ENCODE measurements around the gene SEC14L6.

SEC14L6 gene

DNA sequence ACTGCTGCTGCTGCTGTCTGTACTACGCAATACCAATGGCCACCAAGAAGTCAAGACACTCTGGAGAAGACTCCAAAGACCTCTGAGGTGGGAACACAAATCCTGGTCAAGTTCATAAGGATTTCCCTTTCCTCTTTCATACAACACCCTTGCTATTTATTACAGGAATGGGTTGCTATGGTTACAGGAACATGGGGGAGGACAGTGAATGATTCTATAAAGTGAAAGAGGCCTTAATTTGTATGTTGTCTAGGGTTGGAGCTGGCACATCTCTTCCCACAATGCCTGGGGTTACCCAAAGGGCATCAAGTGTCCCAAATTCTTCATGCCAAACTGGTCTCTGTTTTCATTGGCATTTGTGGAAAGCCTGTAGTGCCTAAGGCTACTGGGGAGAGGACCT, 63.4 kb downstream of the SEC14L6 start:
- TF ChIP-seq, protein P1, sequence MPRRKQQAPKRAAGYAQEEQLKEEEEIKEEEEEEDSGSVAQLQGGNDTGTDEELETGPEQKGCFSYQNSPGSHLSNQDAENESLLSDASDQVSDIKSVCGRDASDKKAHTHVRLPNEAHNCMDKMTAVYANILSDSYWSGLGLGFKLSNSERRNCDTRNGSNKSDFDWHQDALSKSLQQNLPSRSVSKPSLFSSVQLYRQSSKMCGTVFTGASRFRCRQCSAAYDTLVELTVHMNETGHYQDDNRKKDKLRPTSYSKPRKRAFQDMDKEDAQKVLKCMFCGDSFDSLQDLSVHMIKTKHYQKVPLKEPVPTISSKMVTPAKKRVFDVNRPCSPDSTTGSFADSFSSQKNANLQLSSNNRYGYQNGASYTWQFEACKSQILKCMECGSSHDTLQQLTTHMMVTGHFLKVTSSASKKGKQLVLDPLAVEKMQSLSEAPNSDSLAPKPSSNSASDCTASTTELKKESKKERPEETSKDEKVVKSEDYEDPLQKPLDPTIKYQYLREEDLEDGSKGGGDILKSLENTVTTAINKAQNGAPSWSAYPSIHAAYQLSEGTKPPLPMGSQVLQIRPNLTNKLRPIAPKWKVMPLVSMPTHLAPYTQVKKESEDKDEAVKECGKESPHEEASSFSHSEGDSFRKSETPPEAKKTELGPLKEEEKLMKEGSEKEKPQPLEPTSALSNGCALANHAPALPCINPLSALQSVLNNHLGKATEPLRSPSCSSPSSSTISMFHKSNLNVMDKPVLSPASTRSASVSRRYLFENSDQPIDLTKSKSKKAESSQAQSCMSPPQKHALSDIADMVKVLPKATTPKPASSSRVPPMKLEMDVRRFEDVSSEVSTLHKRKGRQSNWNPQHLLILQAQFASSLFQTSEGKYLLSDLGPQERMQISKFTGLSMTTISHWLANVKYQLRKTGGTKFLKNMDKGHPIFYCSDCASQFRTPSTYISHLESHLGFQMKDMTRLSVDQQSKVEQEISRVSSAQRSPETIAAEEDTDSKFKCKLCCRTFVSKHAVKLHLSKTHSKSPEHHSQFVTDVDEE (CRISPR knock-in tag; IDR thresholded peaks at IDR 0.05): no peak
- no peak for TF ChIP-seq ZFP30 (CRISPR knock-in tag; IDR thresholded peaks at IDR 0.05)
- TF ChIP-seq BACH2 (CRISPR knock-in tag; IDR thresholded peaks at IDR 0.05; ENCODE audit: borderline replicate concordance): no peak
- TF ChIP-seq, protein P2, sequence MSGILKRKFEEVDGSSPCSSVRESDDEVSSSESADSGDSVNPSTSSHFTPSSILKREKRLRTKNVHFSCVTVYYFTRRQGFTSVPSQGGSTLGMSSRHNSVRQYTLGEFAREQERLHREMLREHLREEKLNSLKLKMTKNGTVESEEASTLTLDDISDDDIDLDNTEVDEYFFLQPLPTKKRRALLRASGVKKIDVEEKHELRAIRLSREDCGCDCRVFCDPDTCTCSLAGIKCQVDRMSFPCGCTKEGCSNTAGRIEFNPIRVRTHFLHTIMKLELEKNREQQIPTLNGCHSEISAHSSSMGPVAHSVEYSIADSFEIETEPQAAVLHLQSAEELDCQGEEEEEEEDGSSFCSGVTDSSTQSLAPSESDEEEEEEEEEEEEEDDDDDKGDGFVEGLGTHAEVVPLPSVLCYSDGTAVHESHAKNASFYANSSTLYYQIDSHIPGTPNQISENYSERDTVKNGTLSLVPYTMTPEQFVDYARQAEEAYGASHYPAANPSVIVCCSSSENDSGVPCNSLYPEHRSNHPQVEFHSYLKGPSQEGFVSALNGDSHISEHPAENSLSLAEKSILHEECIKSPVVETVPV (CRISPR knock-in tag; IDR thresholded peaks at IDR 0.05): no peak
- no peak for TF ChIP-seq ARNTL (CRISPR knock-in tag; IDR thresholded peaks at IDR 0.05; ENCODE audit: borderline replicate concordance, low read depth)
- TF ChIP-seq RARB (CRISPR knock-in tag; IDR thresholded peaks at IDR 0.05): no peak
- TF ChIP-seq, protein P3, sequence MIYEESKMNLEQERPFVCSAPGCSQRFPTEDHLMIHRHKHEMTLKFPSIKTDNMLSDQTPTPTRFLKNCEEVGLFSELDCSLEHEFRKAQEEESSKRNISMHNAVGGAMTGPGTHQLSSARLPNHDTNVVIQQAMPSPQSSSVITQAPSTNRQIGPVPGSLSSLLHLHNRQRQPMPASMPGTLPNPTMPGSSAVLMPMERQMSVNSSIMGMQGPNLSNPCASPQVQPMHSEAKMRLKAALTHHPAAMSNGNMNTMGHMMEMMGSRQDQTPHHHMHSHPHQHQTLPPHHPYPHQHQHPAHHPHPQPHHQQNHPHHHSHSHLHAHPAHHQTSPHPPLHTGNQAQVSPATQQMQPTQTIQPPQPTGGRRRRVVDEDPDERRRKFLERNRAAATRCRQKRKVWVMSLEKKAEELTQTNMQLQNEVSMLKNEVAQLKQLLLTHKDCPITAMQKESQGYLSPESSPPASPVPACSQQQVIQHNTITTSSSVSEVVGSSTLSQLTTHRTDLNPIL (CRISPR knock-in tag; IDR thresholded peaks at IDR 0.05; ENCODE audit: low read depth): no peak
- TF ChIP-seq GLIS3 (CRISPR knock-in tag; IDR thresholded peaks at IDR 0.05): no peak
- no peak for TF ChIP-seq ZNF70 (CRISPR knock-in tag; IDR thresholded peaks at IDR 0.05)
- TF ChIP-seq ISL1 (CRISPR knock-in tag; IDR thresholded peaks at IDR 0.05): no peak
- TF ChIP-seq, protein P4, sequence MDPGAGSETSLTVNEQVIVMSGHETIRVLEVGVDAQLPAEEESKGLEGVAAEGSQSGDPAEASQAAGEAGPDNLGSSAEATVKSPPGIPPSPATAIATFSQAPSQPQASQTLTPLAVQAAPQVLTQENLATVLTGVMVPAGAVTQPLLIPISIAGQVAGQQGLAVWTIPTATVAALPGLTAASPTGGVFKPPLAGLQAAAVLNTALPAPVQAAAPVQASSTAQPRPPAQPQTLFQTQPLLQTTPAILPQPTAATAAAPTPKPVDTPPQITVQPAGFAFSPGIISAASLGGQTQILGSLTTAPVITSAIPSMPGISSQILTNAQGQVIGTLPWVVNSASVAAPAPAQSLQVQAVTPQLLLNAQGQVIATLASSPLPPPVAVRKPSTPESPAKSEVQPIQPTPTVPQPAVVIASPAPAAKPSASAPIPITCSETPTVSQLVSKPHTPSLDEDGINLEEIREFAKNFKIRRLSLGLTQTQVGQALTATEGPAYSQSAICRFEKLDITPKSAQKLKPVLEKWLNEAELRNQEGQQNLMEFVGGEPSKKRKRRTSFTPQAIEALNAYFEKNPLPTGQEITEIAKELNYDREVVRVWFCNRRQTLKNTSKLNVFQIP (CRISPR knock-in tag; IDR thresholded peaks at IDR 0.05; ENCODE audit: borderline replicate concordance, low read depth): no peak

DNA sequence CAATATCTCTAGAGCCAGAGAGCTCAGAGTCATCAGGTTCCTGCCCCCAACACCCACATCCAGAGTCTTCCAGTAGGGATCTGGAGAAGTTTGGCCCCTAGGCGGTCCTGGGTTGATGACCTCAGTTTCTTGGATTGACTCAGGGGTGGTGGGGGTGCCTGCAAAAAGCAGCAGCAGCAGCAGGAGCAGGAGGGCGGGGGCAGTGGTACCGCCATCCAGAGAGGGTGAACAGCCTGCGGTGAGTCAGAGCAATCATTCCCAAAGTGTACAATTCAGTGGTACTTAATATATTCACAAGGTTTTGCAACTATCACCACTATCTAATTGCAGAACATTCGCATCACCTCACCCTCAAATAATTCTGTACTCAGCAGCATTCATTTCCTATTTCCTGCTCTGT, 64.8 kb downstream of the SEC14L6 start:
- ATAC-seq: no peak

More for the DNA sequence above, 63.4 kb downstream of the SEC14L6 start:
- ATAC-seq: no peak

DNA sequence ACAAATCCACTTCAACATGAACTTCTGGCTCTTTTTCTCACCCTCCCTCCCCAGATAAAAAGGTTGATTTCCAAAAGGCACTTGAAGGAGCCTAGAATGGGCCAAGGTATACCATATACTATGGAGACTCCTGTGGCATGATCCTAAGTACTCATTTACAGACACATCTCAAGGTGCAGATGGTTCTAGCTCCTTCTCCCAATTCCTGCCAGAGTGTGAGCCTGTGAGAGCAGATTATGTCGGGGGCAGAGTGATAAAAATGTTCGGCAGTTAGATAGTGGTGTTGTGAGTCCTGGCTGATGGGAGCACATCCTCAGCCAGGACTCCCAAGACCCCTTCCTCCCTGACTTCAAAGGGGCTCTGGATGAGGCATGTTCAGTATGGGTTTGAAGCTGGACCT, 66.6 kb downstream of the SEC14L6 start:
- TF ChIP-seq, protein P3 (CRISPR knock-in tag; IDR thresholded peaks at IDR 0.05; ENCODE audit: low read depth): no peak
- TF ChIP-seq GLIS3 (CRISPR knock-in tag; IDR thresholded peaks at IDR 0.05) (no peak), ZFP30 (CRISPR knock-in tag; IDR thresholded peaks at IDR 0.05) (no peak), PPARA (CRISPR knock-in tag; IDR thresholded peaks at IDR 0.05; ENCODE audit: borderline replicate concordance) (no peak), CSDC2 (CRISPR knock-in tag; IDR thresholded peaks at IDR 0.05) (no peak), ISL1 (CRISPR knock-in tag; IDR thresholded peaks at IDR 0.05) (no peak), ZNF70 (CRISPR knock-in tag; IDR thresholded peaks at IDR 0.05) (no peak), TOX (CRISPR knock-in tag; IDR thresholded peaks at IDR 0.05; ENCODE audit: borderline replicate concordance) (no peak), TCF4 (CRISPR knock-in tag; IDR thresholded peaks at IDR 0.05; ENCODE audit: borderline replicate concordance) (no peak), RARB (CRISPR knock-in tag; IDR thresholded peaks at IDR 0.05) (no peak), ZNF565 (CRISPR knock-in tag; conservative IDR thresholded peaks at IDR 0.05; ENCODE audit: low read depth) (no peak), ARNTL (CRISPR knock-in tag; IDR thresholded peaks at IDR 0.05; ENCODE audit: borderline replicate concordance, low read depth) (no peak), BACH2 (CRISPR knock-in tag; IDR thresholded peaks at IDR 0.05; ENCODE audit: borderline replicate concordance) (no peak), ZNF8 (CRISPR knock-in tag; IDR thresholded peaks at IDR 0.05) (no peak), ZFP3 (CRISPR knock-in tag; IDR thresholded peaks at IDR 0.05) (no peak)
- TF ChIP-seq, protein P2 (CRISPR knock-in tag; IDR thresholded peaks at IDR 0.05): no peak
- TF ChIP-seq, protein P1 (CRISPR knock-in tag; IDR thresholded peaks at IDR 0.05): no peak

More for the DNA sequence above, 64.8 kb downstream of the SEC14L6 start:
- TF ChIP-seq OSR1 (CRISPR knock-in tag; IDR thresholded peaks at IDR 0.05) (no peak), ZNF8 (CRISPR knock-in tag; IDR thresholded peaks at IDR 0.05) (no peak), GLIS3 (CRISPR knock-in tag; IDR thresholded peaks at IDR 0.05) (no peak), ZC3H10 (CRISPR knock-in tag; IDR thresholded peaks at IDR 0.05) (no peak)
- TF ChIP-seq, protein P5, sequence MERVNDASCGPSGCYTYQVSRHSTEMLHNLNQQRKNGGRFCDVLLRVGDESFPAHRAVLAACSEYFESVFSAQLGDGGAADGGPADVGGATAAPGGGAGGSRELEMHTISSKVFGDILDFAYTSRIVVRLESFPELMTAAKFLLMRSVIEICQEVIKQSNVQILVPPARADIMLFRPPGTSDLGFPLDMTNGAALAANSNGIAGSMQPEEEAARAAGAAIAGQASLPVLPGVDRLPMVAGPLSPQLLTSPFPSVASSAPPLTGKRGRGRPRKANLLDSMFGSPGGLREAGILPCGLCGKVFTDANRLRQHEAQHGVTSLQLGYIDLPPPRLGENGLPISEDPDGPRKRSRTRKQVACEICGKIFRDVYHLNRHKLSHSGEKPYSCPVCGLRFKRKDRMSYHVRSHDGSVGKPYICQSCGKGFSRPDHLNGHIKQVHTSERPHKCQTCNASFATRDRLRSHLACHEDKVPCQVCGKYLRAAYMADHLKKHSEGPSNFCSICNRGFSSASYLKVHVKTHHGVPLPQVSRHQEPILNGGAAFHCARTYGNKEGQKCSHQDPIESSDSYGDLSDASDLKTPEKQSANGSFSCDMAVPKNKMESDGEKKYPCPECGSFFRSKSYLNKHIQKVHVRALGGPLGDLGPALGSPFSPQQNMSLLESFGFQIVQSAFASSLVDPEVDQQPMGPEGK (CRISPR knock-in tag; IDR thresholded peaks at IDR 0.05; ENCODE audit: borderline replicate concordance): no peak

More for the DNA sequence above, 66.6 kb downstream of the SEC14L6 start:
- ATAC-seq: no peak
